IPS-20b (cell line): ENCODE measurements around the gene PSMA6.
"Not testable (repeated sequence)": the region's sequence is repeated elsewhere in the genome, so short reads cannot be mapped to it uniquely, and the experiment has no call there.

Experiments used
- H3K27ac ChIP-seq: one replicate; pipeline ENCODE4 v1.5.1; 2013; ENCODE audit warnings: low read length
- H3K27me3 ChIP-seq: 2 replicates; pipeline ENCODE4 v1.6.1; 2013; ENCODE audit warnings: mild to moderate bottlenecking, low read length, inconsistent platforms; ENCODE audit not compliant: insufficient read depth
- H3K36me3 ChIP-seq: 2 replicates; pipeline ENCODE4 v1.6.1; 2013; ENCODE audit warnings: low read depth, mild to moderate bottlenecking, inconsistent platforms, low read length, moderate library complexity; ENCODE audit not compliant: insufficient read depth
- H3K4me1 ChIP-seq: 2 replicates; pipeline ENCODE4 v1.6.1; 2013; ENCODE audit warnings: mild to moderate bottlenecking, control low read depth, inconsistent platforms, low read length, moderate library complexity; ENCODE audit not compliant: insufficient read depth
- H3K4me3 ChIP-seq: 2 replicates; pipeline ENCODE4 v1.5.1; 2013; ENCODE audit warnings: mild to moderate bottlenecking, low read length, inconsistent platforms
- H3K9ac ChIP-seq: 2 replicates; pipeline ENCODE4 v1.6.1; 2013; ENCODE audit warnings: low read depth, mild to moderate bottlenecking, inconsistent platforms, low read length, moderate library complexity
- H3K9me3 ChIP-seq: 2 replicates; pipeline ENCODE4 v1.6.1; 2013; ENCODE audit warnings: mild to moderate bottlenecking, low read depth, low read length, inconsistent platforms; ENCODE audit not compliant: insufficient read depth

PSMA6 gene

DNA sequence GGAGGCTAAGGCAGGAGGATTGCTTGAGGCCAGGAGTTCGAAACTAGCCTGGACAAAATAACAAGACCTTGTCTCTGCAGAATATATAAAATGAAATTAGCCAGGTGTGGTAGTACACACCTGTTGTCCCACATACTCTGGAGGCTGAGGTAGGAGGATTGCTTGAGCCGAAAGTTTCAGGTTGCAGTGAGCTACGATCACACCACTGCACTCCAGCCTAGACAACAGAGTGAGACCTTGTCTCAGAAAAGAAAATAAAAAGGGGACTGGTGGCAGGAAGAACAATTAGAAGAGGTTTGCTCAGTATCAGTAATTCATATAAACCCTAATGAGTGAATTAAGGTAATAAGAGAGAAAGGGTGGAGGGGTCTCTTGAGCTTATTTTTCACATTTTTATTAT lies 8.0 kb downstream of the PSMA6 start:
- no peaks in the 10 kb centered on the region for H3K9me3 ChIP-seq
- no peak overlapping the region for H3K9ac ChIP-seq
- H3K27me3 ChIP-seq, result no peaks in the 10 kb centered on the region
- H3K36me3 ChIP-seq, result no peaks in the 10 kb centered on the region
- no peak overlapping the region for H3K27ac ChIP-seq
- no peak overlapping the region for H3K4me3 ChIP-seq
- H3K4me1 ChIP-seq, result peaks cover 2% of the 10 kb centered on the region; the same call in 1 of the 2 replicates

DNA sequence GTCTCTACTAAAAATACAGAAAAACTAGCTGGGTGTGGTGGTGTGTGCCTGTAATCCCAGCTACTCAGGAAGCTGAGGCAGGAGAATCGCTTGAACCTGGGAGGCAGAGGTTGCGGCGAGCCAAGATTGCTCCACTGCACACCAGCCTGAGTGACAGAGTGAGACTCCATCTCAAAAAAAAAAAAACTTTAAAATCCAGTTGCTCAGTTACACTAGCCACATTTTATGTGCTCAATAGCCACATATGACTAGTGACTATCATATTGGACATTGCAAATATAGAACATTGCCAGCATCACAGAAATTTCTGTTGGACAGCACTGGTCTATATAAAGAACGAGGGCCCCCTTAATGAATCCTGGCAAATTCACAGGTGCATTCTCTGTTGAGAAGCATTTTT lies 9.2 kb downstream of the PSMA6 start:
- not testable (repeated sequence) for H3K9me3 ChIP-seq, H3K4me3 ChIP-seq, H3K27ac ChIP-seq, H3K9ac ChIP-seq, H3K4me1 ChIP-seq, H3K36me3 ChIP-seq, H3K27me3 ChIP-seq

DNA sequence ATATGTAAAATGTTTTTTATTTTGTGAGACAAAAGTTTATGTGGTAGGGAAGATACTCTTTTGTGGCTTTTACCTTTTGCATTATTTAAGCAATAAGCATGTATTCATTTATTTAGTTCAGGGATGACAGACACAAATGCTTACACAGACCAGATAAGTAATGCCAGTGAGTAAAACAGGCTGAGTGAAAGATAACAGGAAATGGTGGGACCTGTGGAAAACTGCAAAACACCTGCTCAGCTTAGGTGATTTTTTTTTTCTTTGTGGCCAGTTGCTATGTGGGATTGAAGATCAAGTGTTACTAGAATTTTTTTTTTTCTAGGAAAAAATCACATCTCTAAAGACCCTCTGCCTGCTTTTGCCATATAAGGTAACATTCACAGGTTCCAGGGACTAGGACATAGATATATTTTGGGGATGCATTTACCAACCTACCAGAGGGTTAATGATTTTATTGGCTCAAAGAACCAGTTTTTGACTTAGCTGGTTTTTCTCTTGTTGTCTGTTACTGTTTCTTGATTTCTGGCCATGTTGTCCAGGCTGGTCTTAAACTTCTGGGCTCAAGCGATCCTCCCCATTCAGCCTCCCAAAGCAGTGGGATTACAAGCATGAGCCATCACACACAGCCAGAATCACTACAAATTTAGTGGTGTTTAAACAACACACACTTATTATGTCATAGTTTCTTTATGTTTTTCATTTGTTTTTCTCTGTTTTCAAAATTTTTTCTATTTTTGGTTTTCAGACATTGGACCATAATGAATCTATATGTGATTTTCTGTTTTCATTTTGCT lies 9.8 kb downstream of the PSMA6 start:
- H3K27ac ChIP-seq, result no peak overlapping the region
- no peaks in the 10 kb centered on the region for H3K4me1 ChIP-seq
- H3K27me3 ChIP-seq, result no peaks in the 10 kb centered on the region

DNA sequence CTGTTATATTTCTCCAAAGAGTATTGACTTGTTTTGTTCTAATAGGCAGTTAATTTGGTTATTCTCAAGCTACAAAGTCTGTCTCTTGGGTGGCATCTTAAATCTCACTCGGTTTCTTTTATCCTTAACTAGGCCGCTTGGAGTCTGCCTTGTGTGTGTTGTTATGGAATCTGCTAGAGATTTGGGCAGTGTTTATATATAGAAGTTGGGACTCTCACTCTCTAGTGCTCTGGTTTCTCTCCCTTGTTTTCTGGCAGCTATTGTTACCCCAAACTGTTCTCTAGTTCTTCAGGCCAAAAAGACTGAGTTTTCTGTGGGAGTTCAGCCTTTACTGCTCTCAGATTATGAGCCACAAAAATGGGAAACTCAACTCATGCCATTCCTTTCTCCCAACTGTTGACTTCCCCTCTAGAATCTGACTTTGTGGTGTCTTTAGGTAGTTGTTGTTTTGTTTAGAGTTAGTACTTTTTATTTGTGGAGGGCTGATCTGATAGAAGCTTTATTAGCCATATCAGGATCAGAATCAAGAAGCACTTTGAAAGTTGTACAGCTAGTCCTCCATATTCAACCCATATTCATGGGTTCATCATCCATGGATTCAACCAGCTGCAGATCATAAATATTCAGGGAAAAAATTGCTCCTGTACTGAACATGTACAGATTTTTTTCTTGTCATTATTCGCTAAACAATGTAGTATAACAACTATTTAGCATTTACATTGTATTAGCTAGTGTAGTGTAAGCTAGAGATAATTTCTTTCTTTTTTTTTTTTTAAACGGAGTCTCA lies 11.2 kb downstream of the PSMA6 start:
- Histone ChIP-seq H3K4me1 (no peaks in the 10 kb centered on the region), H3K9ac (no peak overlapping the region), H3K27ac (no peak overlapping the region), H3K4me3 (no peak overlapping the region), H3K27me3 (no peaks in the 10 kb centered on the region), H3K36me3 (peaks cover 2% of the 10 kb centered on the region; the same call in 1 of the 2 replicates), H3K9me3 (no peaks in the 10 kb centered on the region)

More for the DNA sequence above, 9.8 kb downstream of the PSMA6 start:
- Histone ChIP-seq H3K4me3 (no peak overlapping the region), H3K9ac (no peak overlapping the region), H3K9me3 (no peaks in the 10 kb centered on the region), H3K36me3 (no peaks in the 10 kb centered on the region)

DNA sequence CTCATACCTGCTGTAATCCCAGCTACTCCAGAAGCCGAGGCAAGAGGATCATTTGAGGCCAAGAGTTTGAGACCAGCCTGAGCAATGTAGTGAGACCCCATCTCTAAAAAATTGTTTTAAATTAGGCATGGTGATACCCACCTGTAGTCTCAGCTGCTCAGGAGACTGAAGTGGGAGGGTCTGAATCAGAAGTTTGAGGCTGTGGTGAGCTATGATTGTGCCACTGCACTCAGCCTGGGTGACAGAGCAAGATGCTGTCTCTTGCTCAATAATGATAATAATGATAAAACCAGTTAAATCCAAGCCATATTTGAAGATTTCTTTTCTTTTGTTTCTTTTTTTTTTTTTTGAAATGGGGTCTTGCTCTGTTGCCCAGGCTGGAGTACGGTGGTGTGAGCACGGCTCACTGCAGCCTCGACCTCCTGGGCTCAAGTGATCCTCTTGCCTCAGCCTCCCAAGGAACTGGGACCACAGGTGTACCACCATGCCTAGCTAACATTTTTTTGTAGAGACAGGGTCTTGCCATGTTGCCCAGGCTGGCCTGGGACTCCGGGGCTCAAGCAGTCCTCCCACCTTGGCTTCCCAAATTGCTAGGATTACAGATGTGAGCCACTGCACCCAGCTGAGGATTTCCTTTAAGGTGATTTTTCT lies 12.8 kb downstream of the PSMA6 start:
- H3K4me1 ChIP-seq, result no peaks in the 10 kb centered on the region
- peaks cover 18% of the 10 kb centered on the region for H3K36me3 ChIP-seq
- H3K9me3 ChIP-seq, result no peaks in the 10 kb centered on the region
- H3K27me3 ChIP-seq, result no peaks in the 10 kb centered on the region
- no peak overlapping the region for H3K9ac ChIP-seq
- H3K27ac ChIP-seq, result no peak overlapping the region
- no peak overlapping the region for H3K4me3 ChIP-seq

DNA sequence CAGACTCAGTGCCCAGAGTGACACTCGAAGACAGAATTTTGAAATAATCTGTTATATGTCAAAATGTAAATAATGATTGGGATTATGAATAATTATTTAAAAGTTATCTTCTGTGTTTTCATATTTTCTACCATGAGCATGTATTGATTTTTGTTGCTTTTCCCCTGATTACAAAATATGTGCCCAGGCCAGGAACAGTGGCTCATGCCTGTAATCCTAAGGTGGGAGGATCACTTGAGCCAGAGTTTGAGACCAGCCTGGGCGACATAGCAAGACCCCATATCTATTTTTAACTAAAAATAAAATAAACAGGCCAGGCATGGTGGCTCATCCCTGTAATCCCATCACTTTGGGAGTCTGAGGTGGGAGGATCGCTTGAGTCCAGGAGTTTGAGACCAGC lies 13.5 kb downstream of the PSMA6 start:
- Histone ChIP-seq H3K27me3 (no peaks in the 10 kb centered on the region), H3K4me1 (no peaks in the 10 kb centered on the region), H3K9ac (no peak overlapping the region), H3K27ac (no peak overlapping the region), H3K4me3 (no peak overlapping the region), H3K9me3 (no peaks in the 10 kb centered on the region), H3K36me3 (peaks cover 25% of the 10 kb centered on the region)

DNA sequence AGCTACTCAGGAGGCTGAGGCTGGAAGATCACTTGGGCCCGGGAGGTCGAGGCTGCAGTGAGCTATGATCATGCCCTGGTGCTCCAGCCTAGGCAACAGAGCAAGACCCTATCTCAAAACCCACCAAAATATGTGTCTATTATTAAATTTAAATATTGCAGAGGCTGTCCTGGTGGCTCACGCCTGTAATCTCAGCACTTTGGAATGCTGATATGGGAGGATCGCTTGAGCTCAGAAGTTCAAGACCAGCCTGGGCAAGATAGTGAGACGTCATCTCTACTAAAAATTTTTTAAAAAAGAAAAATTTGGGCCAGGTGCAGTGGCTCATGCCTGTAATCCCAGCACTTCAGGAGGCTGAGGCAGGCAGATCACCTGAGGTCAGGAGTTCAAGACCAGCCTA lies 13.9 kb downstream of the PSMA6 start:
- Histone ChIP-seq H3K9ac (no peak overlapping the region), H3K4me3 (no peak overlapping the region), H3K27ac (no peak overlapping the region), H3K27me3 (no peaks in the 10 kb centered on the region), H3K4me1 (no peaks in the 10 kb centered on the region), H3K9me3 (no peaks in the 10 kb centered on the region), H3K36me3 (peaks cover 30% of the 10 kb centered on the region)

DNA sequence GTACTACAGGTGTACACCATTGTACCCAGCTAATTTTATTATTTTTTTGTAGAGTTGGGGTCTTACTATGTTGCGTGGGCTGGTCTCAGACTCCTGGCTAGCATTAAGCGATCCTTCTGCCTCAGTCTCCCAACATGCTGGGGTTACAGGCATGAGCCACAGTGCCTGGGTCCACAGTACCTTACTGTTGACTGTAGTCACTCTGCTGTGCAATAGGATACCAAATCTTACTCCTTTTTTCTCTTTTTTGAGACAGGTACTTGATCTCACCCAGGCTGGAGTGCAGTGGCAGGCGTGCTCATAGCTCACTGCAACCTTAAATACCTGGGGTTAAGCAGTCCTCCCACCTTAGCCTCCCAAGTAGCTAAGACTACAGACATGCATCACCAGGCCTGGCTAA lies 25.6 kb downstream of the PSMA6 start:
- Histone ChIP-seq H3K9ac (no peak overlapping the region), H3K27ac (no peak overlapping the region), H3K4me3 (no peak overlapping the region), H3K9me3 (no peaks in the 10 kb centered on the region), H3K4me1 (no peaks in the 10 kb centered on the region), H3K27me3 (no peaks in the 10 kb centered on the region), H3K36me3 (peaks cover 59% of the 10 kb centered on the region)

DNA sequence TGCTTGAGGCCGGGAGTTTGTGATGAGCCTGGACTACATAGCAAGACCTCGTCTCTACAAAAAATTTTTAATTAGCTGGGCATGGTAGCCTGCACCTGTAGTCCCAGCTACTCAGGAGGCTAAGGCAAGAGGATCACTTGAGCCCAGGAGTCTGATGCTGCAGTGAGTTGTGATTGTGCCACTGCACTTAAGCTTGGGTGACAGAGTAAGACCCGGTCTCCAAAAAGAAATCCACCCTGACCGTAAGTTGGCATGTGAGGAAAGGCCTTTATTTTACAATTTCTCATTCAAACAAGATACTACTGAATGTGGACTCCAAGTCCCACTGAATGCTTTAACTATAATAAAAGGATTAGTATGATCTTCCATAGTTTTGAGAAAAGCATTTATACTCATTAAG lies 27.3 kb downstream of the PSMA6 start:
- Histone ChIP-seq H3K4me3 (no peak overlapping the region), H3K27ac (no peak overlapping the region), H3K9me3 (no peaks in the 10 kb centered on the region), H3K27me3 (no peaks in the 10 kb centered on the region), H3K9ac (no peak overlapping the region), H3K36me3 (peaks cover 42% of the 10 kb centered on the region), H3K4me1 (no peaks in the 10 kb centered on the region)

DNA sequence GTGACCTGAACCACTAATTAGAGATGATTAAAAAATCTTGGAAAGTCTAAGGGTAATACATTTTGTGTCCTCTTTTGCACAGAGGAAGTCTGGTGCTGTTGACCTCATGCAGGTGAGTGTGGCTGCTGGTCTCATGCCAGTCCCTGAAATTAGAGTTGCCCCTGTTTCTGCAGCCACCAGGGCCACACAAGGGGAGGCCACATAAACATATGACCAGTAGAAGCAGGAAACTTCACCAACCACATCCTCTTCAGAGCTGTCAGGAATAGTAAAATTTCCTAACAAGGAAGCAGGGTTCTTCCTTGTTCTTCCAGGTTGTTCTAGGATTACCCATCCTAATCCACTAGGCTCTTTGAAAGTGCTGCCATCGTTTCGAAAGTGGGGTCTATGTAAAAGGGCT lies 28.3 kb downstream of the PSMA6 start:
- Histone ChIP-seq H3K9ac (no peak overlapping the region), H3K9me3 (no peaks in the 10 kb centered on the region), H3K4me3 (no peak overlapping the region), H3K4me1 (no peaks in the 10 kb centered on the region), H3K27me3 (no peaks in the 10 kb centered on the region), H3K36me3 (peaks cover 33% of the 10 kb centered on the region), H3K27ac (no peak overlapping the region)

DNA sequence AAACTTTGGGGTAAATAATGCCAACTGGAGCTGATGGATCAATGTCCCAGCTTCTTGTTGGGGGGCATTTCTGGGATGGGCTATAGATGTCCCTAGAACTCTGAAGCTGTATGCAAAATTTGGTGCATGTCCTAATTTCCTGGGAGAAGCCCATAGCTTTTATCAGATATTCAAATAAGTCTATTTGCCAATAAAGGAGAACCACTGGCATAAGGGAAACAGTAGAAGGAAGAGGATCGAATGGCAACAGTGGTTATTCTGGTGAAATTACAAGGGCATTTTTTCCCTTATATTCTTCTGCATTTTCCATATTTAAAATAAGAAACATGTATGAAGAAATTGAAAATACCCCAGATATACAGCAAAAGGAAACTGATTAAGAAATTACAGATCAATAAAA lies 34.2 kb downstream of the PSMA6 start:
- no peak overlapping the region for H3K4me3 ChIP-seq
- H3K36me3 ChIP-seq, result no peaks in the 10 kb centered on the region
- no peak overlapping the region for H3K9ac ChIP-seq
- no peaks in the 10 kb centered on the region for H3K27me3 ChIP-seq
- no peak overlapping the region for H3K27ac ChIP-seq
- no peaks in the 10 kb centered on the region for H3K9me3 ChIP-seq
- no peaks in the 10 kb centered on the region for H3K4me1 ChIP-seq
